ENCODE results near the gene SLC46A2. TPM values are rescaled to one million over a fixed set of nuclear protein-coding genes. Genes with fewer than 3 reads are reported as not detected.

The SLC46A2 gene
- polyA plus RNA-seq, 2 donors, result 1.0 to 1.6 TPM

Other genes starting within 250 kb of the SLC46A2 start
- gene INIP, start 172.8 kb downstream of the SLC46A2 start, polyA plus RNA-seq, result 1 to 10 TPM; 4.4 to 7.0 TPM
- gene SNX30, start 140.1 kb downstream of the SLC46A2 start, polyA plus RNA-seq, result 1 to 10 TPM; 1.0 to 3.1 TPM
- 1 to 10 TPM in 1 of 2 donors, under 1 TPM in 1; 0.92 to 1.5 TPM for gene ZNF883, start 121.3 kb upstream of the SLC46A2 start, polyA plus RNA-seq
- gene ZFP37, start 165.8 kb upstream of the SLC46A2 start, polyA plus RNA-seq, result under 1 TPM; 0.35 to 0.81 TPM

Measured in esophagus (tissue), 2 donors.